ENCODE measurements around the gene SLC38A2.

The SLC38A2 gene

DNA sequence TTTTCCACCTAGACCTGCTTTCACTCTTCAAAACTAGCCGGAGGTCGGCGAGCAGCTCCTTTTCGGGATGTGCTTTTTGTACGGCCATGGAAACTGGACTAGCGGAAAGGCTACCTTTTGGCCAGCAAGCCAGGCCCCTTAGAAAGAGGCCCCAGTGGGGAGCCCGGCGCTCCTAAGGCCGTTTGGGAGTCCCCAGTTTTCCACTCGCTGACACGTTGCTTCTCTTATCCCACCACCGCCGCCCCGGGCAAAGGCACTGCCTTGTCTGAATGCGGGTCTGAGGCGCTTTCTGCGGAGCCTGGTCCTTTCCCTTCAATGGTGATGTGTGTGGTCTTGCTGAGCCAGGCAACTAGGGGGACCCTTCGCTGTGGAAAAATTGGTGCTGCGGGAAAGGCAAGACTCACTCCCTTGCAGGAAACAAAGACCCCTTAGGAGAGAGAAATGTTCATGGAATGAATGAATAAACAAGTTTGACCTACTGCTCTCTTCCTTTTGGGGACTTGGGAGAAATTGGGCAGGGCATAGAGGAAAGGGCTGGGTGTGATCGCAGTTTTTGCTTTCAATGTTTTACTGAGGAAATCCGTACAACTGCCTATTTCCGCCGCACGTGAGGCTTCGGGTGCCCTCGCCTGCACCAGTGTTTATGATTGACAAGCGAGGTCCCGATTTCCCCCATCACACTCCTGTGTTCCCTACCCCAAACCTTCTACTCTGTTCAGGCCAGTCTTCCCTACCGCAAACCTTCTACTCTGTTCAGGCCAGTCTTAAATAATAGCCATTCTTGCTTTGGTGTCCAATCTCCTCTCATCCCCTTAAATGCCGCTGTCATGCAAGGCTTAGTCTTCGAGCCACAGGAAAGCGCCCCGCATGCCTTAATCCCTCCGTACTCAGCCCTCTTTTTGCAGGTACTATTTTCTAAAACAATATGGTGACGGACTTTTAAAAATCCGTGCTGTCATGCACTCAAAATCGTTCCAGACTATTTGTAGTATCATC, 1.0 kb upstream of the SLC38A2 start:
- peak; percentile 62 for DNase-seq

DNA sequence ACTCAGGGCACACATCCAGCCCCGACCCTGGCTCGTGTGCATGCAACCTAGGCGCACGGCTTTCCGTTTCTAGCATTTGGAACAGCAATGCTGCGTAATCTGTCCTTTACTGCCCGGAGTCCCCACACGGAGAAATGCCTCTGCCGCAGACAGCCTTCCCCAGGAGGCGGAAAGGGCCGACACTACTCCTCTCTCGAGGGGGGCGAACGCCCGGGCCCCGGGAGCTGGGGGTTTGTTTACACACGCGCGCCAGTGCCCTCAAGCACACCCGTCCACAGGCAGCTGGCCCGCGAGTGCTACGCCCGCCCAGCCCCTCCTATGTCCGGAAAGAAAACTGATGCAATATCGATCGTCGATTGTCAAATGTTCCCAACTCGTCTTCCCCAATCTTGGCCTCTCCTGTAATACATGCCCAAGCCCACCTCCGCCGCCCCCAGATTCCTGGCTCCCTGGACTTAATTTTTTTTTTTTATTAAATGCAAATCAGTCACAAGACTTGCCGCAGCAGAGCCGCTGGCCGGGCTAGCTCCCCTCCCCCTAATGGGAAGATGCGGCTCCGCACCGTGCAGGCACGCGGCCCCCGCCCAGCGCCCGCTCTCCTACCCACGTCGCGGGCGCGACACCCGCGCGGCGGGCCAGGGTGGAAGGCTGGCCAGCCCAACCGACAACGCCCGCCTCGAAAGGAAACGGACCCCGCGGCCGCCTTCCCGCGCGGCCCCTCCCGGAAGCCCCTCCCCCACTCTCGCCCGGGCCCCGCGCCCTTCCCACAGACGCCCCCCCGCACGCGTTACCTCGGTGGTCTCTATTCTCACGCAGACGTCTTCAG, 642 bp downstream of the SLC38A2 start:
- peak; percentile 70 for DNase-seq

DNA sequence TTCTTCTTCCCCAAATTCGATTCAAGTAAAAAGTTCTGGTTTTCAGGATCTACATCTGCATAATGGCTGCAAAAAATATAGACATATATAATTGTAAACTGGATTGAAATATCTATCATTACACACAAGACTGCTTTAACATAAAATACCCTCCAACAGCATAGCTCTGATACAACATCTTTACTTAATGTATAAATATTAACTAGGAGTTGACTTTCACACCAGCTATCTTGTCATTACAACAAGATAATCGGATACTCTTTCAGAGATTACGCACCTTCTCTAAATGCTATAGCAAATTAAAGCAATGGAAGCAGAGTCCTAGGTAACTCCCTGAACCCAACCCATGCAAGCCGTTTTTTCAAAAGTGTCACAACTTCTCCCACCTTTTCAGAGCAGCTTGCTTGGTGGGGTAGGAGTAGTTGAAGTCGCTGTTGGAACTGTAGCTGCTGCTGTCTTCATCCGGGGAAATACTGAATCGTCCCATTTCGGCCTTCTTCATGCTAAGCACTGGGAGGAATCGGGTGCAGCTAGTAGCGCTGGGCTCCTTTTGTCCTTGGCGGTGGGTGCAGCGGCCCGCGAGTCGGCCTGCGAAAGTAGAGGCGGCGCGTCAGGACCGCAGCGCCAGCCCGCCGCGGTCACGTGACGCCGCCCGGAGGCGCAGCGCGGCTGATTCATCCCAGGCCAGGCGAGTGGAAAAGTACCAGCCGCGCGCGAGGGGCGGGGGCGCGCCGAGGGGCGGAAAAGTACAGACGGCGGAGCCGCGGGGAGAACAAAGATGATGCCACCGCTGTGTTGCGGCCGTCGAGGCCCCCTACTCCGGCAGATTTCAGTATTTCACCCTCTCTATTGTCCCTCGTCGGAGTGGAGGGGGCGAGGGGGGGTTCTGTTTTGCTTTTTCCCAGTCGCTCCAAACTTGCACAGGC, 1.5 kb downstream of the SLC38A2 start:
- peak; percentile 95 for DNase-seq

DNA sequence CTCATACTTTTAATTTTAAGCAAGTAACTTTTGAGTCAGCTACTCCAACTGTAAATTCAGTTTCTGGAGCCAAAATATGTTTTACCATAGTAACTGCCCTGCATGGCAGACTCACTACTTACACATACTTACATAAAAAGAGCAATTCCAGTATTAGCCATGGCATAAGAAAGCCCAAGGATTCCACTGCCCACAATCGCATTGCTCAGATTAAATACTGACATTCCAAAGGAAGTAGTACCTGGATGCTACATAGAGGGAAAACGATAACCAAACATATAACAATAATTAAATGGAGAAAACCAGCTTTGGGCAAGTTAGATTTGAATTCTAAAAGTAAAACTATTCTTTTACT, 2.2 kb downstream of the SLC38A2 start:
- no peak for DNase-seq

DNA sequence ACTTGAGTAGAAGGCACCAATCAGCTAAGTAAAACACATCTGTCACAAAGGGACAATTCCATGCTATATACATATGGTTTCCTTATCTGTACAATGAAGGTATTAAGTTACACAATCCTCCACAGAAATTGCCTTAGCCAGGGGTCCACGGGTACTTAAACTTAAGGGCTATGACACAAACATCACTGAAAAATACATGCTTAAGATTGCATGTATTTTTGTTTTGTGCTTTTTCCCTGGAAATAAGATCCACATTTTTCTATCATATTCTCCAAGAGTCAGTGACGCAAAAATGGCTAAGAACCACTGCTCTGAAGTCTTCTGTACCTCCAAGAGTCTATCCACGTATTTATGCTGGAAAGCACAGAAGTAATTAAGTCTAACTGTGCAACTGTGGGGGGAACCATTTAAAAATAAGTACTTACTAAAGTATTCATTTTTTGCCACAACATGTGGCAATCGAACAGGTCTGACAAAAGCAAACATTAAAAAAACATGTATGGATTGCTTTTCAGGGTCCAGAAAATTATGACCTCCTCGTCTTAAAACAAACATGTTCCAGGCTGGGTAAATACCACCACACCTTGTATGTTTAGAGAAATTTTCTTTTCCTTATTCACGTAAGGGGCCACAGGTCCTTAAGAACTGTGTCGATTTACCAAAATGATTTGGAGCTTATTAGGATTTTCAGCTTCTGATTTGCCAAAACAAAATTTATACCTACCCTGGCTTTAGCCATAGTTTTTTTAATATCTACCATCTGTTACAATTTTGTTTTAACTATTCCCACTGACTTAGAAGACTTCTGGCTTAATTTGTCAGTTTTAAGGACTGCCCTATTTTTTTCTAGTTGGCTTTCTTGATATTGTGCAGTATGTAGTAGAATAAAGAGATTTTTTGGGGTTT, 2.8 kb downstream of the SLC38A2 start:
- DNase-seq, result no peak

DNA sequence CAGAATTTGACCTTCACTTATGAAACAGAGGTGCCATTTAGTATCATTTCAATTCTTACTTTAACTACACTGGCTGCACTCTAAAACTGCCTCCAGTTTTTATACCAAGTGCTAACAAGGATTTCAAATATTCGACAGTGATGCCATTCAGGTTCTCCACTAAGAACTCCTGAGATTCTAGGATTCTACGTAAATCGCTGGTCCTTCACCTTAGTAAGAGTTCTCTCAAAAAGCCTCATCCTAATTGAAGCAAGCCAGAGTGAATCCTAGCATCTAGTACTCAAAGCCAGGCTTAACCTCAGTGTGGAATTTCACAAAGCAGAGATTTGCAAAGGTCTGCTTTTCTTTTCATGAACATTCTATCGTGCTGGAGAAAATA, 3.5 kb downstream of the SLC38A2 start:
- no peak for DNase-seq

DNA sequence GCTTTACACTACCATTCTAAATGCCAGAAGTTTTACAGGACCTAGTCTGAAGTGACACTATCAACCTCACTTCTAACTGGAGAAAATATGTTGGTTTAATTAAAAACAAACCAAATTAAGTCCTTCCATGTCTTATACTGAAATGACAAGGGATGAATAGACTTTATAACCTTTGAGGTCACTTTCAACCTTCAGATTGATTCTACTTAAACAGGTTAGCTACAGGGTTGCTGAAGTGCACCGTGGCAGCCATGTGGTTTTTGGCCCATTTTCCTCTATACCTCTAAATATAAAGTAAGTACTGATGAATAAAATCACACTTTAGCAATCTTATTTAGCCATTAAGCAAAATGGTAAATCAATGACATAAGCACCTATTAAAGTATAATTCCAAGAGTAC, 3.9 kb downstream of the SLC38A2 start:
- DNase-seq, result no peak

DNA sequence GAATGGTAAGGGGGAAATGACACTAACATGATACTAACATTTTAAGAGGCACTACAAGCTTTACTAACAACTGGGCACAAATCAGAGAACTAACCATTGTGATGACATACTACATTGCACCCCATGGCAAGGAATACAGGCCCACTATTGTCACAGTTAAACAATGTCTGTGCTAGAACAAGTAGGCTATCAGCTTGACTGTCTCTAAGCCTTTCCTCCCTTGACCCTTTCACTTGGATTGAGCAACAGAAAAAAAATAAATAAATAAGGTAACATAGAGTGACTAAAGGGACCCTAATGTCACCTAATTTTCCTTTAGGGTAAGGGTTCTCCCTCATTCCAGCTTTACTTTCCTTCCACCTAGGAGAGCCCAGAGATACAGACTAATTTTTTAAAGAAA, 4.4 kb downstream of the SLC38A2 start:
- DNase-seq, result no peak

DNA sequence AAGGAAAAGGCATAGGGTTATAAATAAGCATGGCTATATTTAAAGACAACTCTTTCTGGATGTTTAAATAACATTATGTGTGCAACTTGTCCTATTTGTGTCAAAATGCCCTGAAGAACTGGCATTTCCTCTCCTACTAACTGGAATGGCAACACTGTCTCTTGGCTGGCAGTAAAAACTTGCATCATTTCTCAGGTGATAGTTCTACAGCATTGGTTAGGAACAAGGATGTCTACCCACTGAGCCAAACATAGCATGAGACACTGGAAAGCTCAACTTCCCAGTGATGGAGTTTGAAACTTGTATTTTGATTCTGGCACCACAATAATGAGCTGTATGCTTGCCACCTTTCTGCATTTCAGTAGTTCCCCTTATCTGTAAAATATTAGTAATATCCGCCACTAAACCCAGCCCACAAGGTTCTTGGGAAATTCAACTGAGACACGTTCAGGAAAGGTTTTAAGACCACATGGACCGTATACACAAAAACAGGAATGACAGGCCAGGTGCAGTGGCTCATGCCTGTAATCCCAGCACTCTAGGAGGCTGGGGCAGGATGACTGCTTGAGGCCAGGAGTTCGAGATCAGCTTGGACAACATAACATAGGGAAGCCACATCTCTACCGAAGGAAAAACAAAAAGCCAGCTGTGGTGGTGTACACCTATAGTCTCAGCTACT, 5.1 kb downstream of the SLC38A2 start:
- DNase-seq, result no peak

DNA sequence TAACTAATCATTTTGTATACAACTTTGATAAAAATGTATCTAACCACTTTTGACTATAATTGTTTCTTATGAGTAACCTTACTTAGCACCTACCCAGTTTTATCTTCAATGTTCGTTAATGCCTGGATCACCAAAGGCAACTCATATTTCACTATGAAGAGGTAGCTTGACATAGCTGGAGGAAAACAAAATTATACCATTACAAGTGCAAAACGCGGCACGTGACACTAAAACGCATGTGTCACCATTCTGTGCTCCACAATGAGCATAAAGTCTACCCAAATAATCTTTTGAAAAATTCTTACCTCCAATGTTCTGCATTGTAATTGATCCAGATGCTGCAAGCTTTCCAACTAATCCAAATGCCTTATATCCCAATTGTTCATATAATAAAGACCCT, 5.8 kb downstream of the SLC38A2 start:
- no peak for DNase-seq

DNA sequence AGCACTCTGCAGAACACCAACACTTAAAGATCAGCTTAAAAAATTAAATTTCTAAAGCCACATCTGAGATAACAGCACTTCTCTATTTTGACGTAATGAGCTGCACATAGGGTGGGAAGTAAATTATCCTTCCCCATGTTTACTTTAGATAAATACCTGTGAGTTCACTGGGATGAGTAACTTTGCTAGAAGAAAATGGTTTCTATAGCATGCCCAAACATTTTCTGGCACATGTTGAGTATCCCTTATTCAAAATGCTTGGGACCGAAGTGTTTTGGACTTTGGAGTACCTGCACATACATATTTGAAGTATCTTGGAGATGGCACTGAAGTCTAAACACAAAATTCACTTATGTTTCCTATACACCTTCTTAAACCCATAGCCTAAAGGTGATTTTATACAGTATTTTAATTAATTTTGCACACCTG, 6.6 kb downstream of the SLC38A2 start:
- DNase-seq, result no peak

DNA sequence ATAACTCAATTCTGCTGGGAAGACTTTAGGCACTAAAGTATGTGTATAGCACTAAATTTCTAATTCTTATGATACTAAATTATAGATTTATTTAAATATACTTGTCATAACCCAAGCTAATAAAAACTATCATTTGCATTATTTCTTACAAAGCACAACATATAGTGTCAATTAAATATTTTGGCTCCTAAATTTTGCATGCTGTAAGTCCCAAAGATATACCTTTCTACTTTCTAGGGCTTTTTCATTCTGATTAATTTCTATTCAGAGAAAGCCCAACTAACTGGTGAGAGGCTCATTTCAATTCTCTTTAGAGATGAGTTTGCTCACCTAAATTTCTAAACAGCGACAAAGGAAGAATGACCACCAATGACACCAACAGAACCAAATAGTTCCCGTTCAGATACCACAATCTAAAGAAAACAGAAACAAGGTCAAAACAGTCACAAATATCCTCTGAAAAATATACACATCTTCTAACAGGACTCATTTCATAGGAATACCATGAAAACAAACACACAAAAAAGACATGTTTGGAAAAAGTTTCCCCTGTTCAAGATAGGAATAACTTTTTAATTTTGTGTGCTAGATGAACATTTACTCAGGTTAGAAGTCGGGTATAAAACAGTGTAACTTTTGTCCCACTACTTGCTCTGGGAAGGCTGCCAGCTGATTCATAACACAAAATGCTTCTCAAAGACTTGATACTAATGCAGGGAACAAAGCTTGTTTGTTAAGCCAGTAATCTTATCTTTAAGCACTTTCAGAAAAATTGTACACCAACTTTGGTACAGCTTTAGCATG, 7.6 kb downstream of the SLC38A2 start:
- no peak for DNase-seq

DNA sequence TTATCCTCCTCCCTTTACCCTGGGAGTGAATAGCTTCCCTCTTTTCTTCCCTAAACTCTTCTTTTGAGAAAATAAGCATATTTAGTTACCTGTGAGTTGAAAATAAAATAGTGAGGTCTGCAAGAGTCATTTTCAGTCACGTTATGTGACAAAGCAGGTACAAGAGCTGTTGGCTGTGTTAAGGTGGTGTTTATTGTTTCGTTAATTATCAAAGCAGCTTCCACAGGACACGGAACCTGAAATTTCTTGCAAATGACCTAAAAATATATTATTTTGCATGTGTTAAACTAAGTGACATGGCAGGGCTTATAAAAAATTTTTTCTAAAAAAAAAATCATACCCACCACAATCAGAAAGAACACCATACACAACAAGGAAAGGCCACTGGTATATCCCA, 8.3 kb downstream of the SLC38A2 start:
- DNase-seq, result no peak

DNA sequence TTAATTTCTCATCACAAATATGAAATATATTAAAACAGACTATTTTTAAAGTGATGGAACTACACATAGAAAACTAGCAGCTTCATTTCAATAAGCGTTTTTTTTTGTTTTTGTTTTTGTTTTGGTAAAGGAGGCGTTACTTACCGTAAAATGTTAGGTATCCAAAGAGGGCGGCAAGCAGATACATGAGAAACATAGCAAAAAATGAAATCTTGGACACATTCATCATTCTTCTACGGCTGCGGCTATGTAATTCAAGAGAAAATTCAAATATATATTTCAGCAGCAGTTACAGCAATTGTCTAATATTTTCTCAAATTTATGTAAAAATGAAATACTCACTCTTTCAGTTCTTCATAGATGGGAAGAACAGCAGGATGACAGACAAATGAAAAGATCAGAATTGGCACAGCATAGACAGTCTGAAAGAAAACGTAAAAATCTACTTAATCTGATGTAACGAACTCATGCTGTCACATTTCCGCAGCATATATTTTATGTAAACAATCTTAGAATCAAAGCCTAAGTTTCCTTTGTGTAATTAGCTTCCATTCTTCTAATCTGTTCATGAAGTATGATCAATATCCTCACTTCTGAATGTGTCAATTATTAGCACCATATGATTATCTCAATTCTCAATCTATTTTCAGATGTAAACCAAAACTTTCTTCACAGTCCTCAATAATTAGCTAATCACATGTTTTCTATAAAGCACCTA, 8.8 kb downstream of the SLC38A2 start:
- no peak for DNase-seq

DNA sequence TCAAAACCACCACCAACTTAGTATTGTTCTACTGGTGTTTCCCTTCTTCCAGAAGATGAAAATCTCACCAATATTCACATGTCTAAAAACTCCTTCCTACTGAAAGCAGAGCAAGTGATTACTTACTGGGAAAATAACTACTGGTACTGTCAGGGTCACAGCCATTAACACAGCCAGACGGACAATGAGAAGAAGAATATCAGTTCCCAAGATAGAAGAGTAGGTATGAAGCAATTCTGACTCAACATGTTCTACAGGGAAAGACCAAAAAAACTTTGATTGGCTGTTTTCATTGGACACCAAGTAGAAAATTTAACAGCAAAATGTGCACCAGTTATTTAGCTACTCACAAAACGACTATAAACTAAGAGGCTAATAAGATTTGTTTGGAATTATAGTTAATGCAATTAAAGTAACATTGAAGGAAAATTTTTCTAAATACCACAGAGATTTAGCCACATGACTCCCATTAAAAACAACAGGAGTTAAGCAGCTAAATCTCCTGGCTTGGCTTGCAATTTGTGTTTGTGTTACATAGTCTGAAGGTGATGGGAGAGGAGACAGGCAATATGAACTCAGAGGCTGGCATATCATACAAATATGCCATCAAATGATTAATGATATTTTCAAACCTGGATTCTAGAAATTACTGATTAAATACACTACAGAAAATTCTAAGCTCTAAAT, 9.5 kb downstream of the SLC38A2 start:
- no peak for DNase-seq

DNA sequence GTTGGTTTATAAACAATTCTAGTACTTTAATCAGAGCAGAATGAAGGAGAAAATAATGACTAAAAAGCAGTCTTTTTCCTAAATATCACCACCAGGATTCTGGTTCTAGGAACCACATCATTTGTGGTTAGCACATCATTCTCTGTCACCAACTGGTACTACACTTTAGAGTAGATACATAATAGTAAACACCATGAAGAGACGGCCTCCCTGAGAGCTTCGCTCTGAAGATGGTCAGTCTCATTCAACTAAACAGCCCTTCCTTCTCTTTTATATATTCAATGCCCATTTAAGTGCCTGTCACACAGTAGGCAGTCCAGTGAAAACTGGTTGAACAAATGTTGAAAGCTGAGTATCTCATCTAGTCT, 10.9 kb downstream of the SLC38A2 start:
- DNase-seq, result no peak

DNA sequence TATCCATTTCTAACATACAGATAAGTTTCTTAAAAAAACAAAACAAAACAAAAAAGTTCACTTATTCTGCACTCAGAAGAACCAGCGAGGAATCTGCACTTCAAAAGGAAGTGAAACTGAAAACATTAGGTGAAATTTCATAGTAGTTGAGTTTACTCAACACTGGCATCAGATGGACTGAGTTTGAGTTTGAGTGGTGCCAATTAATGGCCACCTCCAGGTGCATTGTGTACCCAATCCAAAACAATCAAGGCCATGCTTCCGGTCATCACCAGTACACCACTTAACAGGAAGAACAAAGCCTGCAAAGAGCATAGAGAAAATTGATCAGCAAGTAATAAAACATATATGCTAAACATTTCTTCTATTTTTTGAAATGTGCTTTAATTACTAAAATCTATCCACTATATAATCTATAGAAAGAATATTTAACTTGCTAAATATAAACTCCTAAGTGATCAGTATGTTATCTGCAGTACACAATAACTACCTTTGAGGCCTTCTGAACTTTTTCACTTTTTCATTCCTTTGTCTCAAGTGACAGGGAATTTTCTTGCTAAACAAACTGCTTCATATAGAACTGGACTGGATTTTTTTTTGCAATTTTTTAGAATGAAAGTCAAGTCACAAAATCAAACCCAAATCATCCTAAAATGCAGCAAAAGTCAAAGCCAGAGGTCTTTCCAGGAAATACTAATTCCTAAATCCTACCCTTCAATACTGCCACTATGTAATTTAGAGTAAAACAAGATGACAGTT, 11.5 kb downstream of the SLC38A2 start:
- DNase-seq, result no peak

DNA sequence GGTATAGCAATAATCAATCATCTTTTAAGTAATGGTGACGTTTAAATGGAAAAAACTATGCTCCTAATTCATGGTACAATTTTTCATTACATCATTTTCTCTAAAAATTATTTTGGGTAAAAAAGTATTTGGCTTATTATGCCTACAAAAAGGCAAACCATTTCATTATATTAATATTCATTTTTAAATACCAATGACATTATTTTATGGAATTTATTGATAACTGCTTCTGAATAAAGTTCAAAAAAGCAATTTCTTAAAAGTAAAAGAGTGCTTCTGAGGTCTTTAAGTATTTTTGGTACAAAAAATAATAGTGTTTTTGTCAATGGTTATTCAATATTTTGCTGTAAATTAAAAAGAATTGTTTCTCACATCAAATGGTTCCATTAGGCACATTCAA, 12.2 kb downstream of the SLC38A2 start:
- no peak for DNase-seq
